ENCODE measurements around the gene SLC5A2.
A peak's percentile ranks its signal among the peaks of the same experiment; 100 is the strongest.
"Not testable (repeated sequence)": the region's sequence is repeated elsewhere in the genome, so short reads cannot be mapped to it uniquely, and the experiment has no call there.

Gene SLC5A2

DNA sequence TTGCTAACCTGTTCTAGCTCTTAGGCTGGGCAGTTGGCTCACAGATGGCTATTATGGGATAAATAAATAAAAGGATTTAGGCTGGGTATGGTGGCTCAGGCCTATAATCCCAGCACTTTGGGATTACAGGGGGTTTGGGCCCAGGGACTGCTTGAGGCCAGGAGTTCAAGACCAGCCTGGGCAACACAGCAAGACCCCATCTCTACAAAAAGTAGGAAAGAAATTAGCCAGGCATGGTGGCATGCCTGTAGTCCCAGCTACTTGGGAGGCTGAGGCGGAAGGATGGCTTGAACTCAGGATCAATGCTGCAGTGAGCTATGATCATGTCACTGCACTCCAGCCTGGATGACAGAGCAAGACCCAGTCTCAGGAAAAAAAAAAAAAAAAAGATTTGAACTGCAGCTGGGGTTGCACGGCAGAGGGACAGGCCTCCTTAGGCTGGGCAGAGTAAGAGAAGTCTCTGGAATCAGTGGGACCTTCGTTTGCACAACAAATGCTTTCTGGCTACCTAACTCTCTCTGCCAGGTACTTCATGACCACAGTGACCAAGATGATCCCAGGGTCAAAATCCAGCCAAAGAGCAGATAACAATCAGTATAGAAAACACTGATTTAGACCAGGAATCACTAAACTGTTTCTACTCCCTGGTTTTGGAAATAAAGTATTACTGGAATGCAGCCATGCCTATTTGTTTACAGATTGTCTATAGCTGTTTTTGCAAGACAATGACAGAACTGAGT, 18.5 kb downstream of the SLC5A2 start:
- no peak for DNase-seq

DNA sequence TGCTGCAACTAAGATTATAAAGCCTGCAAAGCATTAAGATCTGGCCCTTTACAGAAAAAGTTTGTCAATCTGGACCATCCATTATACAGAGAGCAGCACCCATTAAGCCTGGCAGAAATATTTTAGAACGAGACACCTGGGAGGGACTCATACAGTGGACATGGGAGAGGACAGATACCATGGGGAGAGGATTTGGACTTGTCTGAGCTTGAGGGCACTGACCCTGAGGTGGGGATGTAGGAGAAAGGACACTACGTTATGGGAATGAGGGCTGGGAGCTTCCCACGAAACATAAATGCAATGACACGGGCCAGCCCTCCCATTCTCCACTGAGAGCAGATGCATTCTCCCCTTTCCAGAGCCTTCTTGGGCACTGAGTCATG, 19.0 kb downstream of the SLC5A2 start:
- no peak for DNase-seq

DNA sequence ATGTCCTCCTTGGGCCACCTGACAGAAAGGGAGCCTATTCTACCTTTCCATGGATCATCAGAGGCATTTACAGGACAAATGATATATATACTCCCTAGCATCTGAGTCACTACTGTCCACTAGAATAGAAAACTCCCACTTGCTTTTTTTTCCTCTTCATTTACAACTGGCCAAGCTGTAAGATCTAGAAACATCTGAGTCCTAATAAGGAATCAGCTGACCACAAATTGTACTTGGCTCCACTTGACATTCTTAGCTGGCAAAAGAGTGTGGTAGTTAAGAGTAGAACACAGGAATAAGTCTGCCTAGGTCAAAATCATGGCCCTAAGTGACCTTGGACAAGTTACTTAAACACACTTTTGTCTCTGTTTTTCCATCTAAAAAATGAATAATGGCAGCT, 20.1 kb downstream of the SLC5A2 start:
- DNase-seq: no peak

DNA sequence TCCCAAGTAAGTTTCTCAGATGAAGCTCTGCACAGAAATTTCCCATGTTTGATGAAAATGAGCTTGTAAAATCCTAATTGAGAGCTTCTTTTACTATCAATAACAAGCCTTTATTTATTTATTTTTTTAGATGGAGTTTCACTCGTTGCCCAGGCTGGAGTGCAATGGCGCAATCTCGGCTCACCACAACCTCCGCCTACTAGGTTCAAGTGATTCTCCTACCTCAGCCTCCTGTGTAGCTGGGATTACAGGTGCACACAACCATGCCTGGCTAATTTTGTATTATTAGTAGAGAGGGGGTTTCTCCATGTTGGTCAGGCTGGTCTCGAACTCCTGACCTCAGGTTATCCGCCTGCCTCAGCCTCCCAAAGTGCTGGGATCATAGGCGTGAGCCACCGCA, 20.6 kb downstream of the SLC5A2 start:
- DNase-seq: not testable (repeated sequence)

DNA sequence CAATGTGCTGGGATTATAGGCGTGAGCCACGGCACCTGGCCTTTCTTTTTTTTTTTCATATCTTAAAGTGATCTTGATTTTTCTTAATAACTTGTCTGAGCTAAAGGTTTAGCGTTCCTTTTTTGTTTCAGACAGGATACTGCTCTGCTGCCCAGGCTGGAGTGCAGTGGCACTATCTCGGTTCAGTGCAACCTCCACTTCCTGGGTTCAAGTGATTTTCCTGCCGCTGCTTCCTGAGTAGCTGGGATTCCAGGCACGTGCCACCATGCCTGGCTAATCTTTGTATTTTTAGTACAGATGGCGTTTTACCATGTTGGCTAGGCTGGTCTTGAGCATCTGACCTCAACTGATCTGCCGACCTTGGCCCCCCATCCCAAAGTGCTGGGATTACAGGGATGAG, 21.2 kb downstream of the SLC5A2 start:
- no peak for DNase-seq

DNA sequence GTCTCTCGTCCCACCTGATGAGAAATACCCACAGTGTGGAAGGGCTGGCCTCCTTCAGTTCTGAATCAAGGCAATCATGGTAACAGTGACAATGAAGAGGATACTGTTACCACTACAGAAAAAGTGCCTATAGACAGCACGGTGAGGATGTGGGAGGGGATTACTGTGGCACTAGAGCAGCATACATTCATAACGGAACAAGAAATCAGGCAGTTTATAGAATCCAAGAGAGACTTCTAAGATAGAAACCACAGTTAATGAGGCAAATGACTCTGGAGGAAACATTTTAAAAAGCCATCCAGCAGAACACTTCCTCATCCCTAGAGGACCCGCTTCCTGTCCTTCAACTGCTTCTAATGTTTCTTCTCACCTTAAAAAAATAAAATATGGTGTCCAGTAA, 22.6 kb downstream of the SLC5A2 start:
- DNase-seq: no peak

DNA sequence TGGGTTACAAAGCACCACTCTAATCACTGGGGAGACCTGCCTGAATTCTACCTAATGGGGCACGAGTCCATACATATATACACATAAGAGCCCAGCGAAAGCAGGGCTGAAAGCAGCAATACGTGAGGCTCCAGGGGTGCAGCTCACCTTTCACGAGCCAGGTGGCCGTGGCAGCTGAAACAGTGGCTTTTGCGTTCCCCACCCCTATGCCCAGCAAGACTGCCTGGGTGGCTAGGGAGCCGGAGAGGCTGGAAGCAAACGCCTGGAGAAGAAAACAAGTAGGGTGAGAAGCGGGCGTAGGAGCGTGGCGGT, 24.6 kb downstream of the SLC5A2 start:
- DNase-seq: no peak

DNA sequence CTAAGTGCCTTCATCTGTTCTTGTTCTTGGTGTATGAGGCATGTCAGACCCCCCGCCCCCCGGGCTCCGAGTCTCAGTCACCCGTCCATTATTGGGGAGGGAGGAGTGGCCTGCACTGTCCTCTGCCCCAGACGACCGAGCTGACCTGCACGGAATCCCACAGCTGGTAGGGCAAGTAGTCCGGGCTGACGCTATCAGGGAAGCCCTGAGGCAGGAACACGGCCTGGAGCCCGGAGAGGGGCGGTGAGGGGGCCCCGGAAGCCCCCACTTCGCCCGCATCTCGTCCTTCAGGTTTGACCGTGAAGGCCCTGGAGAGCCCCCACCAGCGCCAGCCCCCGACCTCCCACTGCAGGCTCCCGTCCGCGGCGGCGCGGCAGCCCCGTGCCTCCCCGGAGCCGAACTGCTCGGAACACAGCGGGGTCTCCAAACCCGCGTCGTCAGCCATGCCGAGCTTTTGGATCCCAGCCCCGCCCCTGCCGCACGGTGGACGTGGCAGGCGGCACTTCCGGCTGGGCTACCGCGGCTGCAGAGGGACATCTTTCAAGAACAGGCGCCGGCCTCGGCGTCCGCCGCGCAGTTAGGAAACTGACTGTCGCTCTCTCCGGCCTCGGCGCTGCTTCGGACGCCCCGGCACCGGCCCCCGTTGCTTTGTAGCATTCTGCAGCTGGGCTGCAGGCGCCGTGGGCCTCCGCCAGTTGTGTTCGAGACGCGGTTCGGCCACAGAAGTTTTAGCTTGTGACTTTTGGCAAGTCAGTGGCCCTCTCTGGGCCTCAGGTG, 25.2 kb downstream of the SLC5A2 start, which contains the start of gene RUSF1:
RUSF1 (minus strand) TSS at position 463 of the 777 bp plus-strand sequence; CDS start at position 445, 18 bp downstream.
- peak; percentile 88 for DNase-seq

DNA sequence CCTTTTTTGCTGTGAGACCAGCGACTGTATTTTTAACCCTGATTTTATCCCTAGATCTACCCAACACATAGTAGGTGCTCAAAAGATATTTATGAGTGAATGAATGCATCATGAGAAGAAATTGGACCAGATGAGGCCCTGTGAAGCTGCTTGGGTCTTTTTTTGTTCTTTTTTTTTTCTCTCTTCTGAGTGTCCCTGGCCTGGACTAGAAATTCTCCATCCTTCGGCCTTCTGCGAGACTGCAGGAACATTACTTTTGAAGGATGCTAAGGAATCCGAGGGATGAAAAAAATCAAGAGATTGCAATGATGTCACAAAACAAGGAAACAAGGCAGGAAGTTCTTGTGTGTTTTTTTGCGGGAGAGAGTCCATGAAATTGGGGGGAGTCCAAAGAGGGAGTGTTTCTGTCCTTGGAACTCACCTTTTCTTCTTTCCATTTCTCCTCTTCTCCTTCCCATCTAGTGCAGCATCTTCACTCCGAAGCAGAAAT, 25.8 kb downstream of the SLC5A2 start:
- no peak for DNase-seq

DNA sequence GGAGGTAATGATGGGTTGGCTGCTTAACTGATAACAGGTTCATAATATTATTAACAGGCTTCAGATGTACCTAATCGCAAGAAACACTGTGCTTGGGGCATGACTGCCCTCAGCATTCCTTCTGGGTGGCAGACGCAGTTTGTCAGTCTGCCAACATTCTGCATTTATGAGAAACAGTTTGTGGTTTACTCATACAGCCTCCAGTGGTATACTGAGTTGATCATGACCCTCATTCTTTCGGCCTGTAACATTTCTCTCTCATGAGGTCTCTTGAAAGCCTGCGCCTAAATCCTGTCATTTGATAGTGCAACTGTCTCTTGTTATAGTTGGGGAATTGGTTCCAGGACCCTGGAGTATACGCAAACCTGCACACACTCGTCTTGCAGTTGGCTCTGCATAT, 30.2 kb downstream of the SLC5A2 start:
- no peak for DNase-seq

DNA sequence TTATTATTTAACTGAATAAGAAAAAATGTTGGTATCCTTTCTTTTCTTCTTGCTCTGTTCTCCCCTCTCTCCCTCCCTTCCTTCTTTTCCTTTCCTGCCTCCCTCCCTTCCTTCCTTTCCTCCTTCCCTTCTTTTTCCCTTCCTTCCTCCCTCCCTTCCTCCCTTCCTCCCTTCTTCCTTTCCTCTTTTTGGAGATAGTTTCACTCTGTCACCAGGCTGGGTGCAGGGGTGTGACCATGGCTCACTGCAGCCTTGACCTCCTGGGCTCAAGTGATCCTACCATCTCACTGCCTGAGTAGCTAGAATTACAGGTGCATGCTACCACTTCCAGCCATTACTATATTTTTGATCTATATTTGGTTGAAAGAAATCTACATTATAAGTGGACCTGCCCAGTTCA, 31.0 kb downstream of the SLC5A2 start:
- DNase-seq: no peak

DNA sequence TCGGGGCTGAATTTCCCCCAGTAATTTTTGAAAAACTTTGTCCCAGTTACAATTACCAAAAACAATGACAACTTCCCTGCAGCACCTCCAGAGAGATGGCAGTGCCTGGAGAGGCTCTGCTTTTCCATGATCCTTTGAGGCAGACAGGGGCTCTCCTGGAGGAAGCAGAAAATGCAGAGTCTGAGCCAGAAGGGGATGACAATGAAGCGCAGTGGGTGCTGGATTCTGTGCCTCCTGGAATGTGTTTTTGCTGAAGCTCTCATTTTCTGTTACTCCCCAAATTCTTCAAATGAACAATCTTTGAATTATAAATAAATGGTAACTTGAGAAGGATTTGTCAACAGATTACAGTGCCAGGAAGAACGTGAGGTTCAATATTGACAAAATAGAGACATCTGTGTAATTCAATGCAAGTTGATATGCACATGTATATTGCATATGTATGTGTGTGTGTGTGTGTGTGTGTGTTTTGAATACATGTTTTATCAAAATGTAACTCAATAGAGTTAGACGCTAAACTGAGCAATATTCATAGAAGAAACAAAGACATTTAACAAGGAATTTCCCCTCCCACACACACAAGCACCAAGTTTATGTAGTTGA, 35.0 kb downstream of the SLC5A2 start:
- no peak for DNase-seq

DNA sequence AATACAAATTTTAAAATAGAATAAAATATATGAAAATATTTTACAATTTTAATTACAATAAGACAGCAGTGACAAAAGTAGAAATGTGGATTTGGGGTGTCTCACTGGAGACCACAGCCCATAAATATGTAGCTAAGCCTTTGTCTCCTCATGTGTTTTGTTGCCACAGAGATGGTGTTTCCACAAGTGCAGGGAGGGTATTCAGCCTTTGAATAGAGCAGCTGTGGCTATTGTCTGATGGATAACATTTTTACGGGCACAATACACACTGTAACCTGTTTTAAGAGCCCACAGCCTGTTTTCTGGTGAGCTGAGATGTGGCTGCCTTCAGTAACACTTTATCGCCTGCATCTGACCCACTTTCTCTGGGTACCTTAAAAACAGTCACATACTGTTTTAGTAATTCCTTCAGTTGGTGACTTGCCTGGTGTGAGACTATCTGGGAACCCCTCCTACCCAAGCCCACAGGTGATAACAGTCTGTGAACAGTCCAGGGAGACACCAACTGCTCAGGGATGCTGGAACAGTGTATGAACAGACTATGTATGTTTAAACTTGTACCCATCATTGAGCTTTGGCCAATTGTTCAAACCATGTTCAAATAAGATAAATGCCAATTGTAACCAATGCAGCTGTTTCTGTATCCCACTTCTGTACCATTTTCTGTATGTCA, 37.0 kb downstream of the SLC5A2 start:
- no peak for DNase-seq

DNA sequence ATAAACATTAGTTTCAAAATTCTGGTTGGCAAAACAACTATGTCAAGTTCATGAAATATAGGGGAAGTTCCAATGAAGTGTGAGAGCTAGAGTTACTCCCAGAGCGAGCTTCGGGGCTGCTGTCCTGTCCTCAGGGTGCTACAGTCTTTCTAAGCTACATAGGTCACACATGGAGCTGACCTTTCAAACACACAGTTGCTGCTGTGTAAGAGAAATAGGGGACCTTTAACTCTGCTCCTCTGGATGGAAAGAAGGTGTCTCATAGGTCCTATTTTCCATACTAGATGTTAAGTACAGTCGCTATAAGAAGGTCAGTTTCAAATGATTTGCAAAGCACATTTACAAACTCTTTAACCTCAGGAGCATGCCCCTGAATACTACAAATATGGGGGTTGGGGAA, 38.4 kb downstream of the SLC5A2 start:
- DNase-seq: no peak

DNA sequence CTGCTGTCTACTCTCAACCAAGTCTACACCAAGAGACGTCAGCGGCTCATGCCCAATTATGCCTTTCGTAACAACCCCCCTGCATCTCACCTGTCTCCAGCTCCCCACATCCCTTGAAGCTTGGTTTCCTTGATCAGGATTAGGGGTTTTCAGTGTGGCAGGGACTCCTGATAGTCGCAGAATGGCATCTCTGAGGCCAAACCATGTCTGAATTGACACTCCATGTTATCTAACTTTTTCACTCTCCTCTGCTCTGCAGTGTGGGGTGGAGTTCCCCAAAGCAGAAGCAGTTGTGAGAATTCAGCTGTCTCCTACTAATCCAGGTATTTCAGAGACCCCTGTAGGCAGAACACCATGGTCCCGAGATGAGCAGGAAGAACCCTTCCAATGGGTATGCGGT, 39.1 kb downstream of the SLC5A2 start:
- no peak for DNase-seq

DNA sequence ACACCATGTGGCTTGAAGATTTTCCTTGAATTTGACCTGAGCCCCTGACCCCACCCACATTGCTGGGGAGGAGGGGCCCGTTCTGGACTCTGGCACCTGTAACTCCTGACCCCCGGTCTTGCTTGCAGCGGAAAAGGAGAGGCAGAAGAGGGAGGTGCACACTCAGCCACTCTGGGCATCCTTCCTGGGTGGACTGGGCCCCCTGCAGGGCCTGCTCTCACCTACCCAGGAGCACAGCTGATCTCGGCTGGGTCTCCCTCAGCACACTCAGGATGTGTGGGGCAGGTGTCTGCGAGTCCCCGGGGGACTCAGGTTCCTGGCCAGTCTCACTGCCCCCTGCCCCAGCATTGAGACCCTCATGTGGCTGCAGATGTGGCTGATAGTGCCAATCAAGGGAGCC, 40.8 kb downstream of the SLC5A2 start:
- not testable (repeated sequence) for DNase-seq

DNA sequence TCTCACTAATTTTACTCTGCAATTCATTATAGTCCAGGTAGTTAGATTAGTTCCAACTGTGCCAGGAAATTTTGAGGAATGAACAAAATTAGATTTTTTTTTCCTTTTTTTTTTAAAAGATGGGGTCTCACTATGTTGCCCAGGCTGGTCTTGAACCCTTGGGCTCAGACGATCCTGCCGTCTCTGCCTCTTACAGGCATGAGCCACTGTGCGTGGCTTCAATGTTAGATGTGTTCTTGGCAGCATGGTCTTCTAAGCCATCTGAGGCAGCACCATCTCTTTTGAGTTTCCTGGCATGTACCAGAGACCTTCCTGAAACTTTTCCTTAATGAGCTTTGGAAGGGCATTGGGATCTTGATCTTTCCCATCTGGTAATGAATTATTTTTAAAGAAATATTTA, 42.2 kb downstream of the SLC5A2 start:
- no peak for DNase-seq

DNA sequence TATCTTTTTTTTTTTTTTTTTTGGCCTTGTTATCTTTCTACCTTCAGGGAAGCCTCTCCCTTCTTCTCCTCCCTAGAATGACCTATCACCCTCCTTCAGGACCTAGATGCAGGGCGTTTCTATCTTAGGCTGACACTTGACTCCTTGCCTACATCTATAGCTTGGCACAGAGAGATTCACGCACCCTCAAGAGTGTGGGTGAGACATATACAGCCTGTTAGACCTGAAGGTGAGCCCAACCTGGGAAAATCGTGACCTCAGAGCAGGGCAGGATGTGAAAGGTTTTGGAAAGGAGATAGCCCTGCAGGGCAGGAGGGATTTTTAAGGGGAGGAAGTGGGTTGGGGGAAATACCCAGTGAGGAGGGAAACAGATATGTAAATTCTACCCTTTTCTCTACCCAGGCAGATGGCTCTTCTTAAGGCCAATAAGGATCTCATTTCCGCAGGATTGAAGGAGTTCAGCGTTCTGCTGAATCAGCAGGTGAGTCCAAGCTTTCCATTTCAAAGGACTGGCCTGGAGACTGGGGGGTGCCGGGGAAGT, 44.9 kb downstream of the SLC5A2 start, which contains the start of gene AHSP:
AHSP (plus strand) TSS at position 167 of the 541 bp plus-strand sequence; CDS start at position 407, 240 bp downstream.
- DNase-seq: no peak

DNA sequence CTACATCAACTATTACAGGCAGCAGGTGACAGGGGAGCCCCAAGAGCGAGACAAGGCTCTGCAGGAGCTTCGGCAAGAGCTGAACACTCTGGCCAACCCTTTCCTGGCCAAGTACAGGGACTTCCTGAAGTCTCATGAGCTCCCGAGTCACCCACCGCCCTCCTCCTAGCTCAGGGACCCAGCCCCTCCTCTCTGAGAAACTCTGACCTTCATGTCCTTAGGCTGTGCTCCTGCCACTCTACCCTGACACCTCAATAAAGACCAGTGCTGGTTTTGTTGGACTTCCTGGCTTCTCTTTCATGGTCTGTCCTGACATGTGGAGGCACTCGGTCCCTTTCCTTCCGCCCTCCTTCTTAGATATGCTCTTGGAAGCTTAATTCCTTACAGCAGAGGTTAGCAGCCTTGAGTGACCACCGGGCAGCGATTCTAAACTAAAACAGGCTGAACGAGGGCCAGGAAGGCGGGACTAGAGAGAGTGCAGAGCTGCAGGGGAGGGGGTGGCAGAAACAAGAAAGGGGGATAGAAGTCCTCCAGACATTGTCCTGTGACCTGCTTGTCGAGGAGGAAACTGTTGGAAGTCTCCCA, 45.7 kb downstream of the SLC5A2 start:
- DNase-seq: no peak

DNA sequence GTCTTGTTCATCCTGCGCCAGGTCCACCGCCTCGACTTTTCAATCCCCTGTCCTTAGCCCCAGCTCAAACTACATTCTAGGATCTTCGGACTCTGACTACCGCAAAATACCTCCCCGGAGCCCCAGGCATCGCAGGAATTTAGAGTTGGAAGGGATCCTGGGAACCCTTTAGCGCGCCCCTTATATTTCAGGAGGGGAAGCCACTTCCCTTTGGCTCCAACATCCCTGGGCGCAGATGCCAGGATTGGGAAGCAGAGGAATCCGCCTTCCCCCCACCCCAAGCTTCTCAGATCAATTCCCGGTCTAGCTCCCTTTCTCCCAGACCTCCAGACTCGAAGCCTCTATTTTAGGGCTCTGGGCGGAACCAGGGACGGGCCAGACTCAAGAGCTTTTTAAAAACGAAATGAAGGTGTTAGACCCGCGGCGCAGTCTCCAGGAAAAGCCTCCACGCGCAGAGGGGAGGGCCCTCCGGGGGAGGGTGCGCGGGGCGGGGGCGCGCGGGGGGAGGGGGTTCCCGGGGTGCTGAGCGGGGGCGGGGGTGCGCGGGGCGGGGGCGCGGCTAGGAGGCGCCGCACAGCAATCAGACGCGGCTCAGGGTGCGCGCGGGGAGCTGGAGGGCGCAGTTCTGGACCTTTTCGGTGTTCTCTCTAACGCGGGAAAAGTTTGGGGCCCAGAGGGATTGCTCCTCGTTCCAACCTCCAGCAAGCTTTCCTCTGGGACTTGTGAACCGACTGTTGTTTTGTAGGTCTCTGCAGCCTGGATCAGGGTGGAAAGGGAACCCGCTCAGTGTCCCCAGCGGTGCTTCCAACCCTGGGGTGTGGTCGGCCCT, 46.4 kb downstream of the SLC5A2 start:
- DNase-seq: peak; percentile 25

DNA sequence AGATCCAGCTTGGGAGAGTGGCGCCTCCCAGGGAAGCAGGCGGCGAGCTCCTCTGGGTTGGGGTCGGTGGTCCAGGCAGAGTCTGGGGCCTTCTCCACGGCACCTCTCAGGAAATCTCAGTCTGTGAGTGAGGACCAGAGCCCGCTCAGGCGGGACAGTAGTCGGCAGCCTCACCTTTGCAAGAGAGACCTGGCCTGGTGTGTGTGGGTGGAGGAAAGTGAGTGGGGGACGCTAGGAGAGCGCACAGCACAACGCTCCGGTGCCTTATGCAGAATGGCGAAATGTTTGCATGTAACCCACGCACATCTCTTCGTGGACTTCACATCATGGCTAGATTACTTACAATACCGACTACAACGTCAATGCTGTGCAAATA, 47.0 kb downstream of the SLC5A2 start:
- no peak for DNase-seq

DNA sequence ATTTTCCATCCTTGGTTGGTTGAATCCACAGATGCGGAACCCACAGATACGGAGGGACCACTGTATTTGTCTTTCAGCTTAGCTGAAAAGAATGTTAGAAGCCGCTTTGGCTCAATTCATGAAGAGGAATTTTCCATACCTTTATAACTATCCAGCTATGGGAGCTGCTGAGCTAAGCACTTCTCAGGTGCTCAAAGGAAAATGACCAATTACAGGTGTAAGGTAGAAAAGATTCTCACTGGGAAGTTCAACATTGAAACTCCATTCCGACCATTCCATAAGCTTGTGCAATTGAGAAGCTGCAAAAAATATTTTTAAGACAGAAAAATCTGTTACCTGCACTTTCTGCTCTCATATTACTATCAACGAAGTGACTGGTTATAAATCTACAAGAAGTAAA, 47.5 kb downstream of the SLC5A2 start:
- DNase-seq: no peak
